Stimulated activated naive CD4-positive, alpha-beta T cell (primary cell): Measurements from ENCODE around the gene PBX1.
"Not testable (repeated sequence)": the region's sequence is repeated elsewhere in the genome, so short reads cannot be mapped to it uniquely, and the experiment has no call there.

Source experiments
- DNase-seq, 6 experiments: peaks; one replicate each; lab custom pipeline; 2025; lab: John Stamatoyannopoulos, UW

PBX1 gene

GRCh38 chr1:164589961-164590507 lies 31.1 kb downstream of the PBX1 start:
- DNase-seq, result no peak

GRCh38 chr1:164590592-164590991 lies 31.6 kb downstream of the PBX1 start:
- no peak for DNase-seq

DNA sequence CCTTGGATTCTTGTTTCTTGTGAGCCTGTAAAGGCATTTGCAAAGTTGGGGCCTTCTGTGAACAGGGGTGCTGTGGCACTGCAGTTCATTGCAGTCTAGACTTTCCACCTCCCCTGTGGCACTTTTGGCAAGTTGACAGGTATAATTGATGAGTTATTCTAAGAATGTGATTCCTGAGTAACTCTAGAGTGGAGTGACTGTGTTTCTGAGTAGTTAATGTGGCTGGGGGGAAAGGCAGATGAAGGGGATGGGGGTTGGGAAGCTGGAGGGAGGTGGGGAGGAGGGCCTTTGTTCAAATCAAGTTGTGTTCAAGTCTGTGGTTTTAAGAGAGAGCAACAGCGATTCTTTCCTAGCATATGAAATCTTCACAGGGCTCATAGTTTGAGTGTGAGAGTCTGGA lies 32.9 kb downstream of the PBX1 start:
- DNase-seq, result no peak

GRCh38 chr1:164592634-164593033 lies 33.6 kb downstream of the PBX1 start:
- DNase-seq, result no peak

GRCh38 chr1:164595212-164595611 lies 36.2 kb downstream of the PBX1 start:
- DNase-seq, result no peak

GRCh38 chr1:164596172-164596571 lies 37.2 kb downstream of the PBX1 start:
- no peak for DNase-seq

DNA sequence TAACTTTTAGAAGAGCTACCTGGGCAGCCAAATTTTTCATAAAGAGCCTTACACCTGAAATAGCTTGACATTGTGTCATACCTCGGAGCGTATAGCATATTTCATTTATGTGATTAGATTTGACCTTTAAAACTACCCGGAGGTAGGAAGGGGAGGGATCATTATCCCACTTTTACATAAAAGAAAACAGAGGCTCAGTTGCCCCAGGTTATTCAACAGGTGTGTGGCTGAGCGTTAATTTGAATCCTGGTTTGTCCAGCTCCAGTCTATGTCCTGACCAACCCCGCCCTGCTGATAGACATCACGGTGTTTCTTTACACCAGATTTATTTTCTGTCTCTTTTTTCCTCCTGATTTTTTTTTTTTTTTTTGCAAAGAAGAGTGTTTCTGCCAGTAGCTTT lies 39.7 kb downstream of the PBX1 start:
- DNase-seq, result no peak

DNA sequence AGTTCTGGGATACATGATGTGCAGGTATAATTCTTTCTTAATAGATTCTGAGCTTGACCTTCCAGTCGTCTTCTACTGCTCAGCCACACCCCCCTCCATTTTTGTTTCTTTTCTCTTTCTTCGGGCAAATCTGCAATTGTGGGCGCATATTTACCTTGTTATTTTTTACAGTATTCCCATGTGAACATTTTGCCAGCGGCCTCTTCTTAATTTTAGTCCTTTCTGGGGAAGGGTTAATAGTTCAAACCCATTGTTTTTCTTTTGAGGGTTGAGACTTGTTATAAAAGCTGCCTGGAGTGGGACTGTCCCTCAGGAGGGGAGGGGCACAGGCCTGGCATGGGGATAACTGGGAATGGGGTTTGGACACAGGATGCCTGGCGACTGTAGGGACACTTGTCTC lies 40.3 kb downstream of the PBX1 start:
- no peak for DNase-seq

DNA sequence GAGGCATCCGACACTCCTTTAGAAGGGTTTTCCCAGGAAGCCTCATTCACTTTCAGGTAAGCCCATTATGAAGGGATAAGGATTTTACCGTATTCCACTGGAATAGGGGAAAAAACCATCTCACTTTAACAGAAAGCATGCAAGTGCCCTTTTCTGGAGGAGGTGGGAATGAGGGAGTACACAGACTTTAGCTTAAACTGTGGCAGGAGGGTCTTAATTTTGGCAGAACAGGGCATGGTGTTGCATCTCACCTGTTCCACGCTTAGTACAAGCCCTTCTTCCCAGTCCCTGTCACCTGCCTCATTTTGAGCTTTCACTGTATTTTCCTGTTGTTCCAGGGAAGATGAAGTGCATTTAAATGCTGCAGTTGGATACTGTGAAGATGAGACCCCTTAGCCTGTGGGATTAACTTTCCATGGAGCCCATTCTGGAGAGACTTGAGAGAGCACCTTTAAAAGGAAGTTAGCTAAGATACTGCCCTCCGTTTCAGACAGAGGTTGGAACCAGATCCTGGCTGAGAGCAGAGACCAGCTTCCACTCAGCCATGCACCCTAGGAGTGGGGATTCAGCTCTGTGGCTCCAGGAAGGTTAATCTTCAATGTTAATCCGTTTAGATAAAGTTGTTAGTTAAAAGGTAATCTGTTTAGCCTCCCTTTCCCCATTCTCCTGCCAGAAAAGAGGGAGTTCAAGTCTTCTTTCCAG lies 42.6 kb downstream of the PBX1 start:
- no peak for DNase-seq

DNA sequence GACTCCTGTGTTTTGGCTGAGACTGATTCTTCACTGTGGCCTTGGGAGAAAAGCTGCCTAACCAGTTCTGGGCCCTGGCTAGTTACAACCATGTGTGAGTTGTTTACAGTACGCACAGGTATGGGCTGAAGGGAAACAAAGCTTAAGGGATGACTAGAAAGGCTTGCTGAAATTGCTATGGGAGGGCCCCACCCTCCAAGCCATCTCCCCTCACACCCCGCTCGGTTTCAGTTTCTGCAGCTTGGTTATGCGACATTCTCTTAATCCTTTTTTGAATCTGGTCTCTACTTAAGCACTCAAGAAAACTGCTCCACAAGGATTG lies 43.1 kb downstream of the PBX1 start:
- DNase-seq, result no peak

- DNase-seq, result no peak
Measured at GRCh38 chr1:164602480-164603093, 43.6 kb downstream of the PBX1 start.

DNA sequence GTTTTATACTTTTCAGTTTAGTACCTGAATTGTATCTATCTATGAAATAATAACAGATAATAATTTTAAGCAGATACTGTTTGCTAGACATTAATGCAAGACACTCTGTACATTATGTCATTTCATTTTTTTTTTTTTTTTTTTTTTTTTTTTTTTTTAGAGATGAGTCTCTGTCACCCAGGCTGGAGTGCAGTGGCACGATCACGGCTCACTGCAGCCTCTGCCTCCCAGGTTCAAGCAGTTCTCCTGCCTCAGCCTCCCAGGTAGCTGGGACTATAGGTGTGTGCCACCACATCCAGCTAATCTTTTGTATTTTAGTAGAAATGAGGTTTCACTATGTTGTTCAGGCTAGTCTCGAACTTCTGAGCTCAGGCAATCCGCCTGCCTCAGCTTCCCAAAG lies 44.8 kb downstream of the PBX1 start:
- DNase-seq, result not testable (repeated sequence)

GRCh38 chr1:164604541-164604940 lies 45.6 kb downstream of the PBX1 start:
- DNase-seq, result no peak

DNA sequence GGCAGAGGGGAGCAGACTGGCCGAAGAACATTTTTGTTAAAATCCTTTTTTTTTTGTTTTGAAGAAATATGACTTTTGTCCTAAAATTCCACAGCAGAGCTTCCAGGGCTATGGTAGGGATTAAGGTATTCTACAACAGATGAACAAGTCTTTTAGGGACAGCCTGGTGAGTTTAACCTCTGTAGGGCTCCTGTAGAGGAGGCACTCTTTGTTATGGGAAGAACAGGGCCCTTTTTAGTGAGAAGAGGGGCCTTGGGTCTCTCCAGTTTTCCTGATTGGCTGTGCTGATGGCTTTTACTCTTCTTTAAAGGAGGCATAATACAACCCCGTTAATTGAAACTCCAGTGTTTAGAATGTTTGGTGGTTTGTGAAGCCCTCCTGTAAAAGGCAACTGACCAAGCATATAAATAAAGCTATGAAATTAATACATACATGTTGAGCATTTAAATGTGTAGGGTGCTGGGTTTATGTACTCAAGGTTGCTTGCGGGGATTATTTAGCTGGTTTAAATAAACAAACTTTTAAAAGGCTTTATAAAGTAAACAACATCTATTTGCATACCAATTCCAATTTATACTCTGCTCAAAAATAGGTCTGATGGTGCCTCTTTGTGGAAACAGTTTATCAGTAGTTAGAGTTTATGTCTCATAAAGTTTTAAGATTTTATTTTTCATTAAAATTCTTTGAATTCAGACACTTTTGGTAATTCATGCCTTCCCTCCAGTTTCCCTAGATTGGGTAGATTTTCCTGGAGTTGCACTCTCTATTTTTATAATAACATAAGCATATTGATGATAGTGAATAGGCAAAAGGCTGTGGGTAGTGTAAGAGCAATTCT lies 46.5 kb downstream of the PBX1 start:
- no peak for DNase-seq

GRCh38 chr1:164607351-164607750 lies 48.4 kb downstream of the PBX1 start:
- DNase-seq, result no peak

DNA sequence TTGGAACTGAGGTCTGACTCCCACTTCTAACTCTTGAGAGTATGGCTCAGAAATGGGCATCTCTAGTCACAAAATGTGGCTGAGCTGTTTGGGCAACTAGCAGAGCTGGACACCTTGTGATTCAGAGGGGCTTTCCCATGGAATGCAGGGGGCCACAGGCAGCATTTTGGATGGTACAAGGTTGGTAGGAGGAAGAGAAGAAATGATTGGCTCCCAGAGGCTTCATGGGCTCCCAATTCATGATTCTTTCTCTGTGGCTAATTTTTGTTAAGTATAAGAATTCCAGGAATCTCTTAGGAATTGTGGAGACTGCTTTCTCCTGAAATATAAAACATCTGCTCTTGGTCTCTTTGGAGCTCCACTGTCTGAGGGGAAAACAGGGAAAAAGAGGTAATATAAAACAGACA lies 49.7 kb downstream of the PBX1 start:
- no peak for DNase-seq

- DNase-seq, result no peak
Measured at GRCh38 chr1:164609089-164609488, 50.1 kb downstream of the PBX1 start.

- no peak for DNase-seq
Measured at GRCh38 chr1:164610538-164611222, 51.7 kb downstream of the PBX1 start.

GRCh38 chr1:164611754-164612642 lies 53.0 kb downstream of the PBX1 start:
- DNase-seq, result no peak

- no peak for DNase-seq
Measured at GRCh38 chr1:164613176-164613575, 54.2 kb downstream of the PBX1 start.

DNA sequence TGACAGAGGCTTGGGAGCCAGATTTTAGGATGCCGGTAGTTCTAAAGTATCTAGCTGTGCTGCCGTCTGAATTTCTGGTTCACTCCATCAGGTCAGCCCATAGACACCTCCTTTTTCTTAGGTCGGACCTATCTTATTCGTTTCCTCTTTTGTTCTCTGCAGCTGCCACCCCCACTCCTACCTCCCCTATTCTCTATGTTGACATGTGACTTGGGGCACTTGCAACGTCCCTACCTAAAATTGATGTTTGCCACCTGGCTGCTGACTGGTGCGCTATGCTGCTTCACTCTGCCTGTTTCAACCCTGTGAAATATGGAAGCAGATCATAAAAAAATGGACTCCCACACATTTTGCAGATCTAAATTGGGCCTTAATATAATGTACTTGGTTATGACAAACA lies 55.3 kb downstream of the PBX1 start:
- no peak for DNase-seq
